CD4-positive, CD25-positive, alpha-beta regulatory T cell (primary cell): ENCODE data around the gene ITCH. TPM values are rescaled to one million over a fixed set of nuclear protein-coding genes. Genes with fewer than 3 reads are reported as not detected.
A peak's percentile ranks its signal among the peaks of the same experiment; 100 is the strongest.

Experiments used
- ATAC-seq, 2 donors: fragments of 150-1000 bp; cut with Tn5 transposase; one replicate each; pipeline ENCODE4 v1.10.0; 2021; ENCODE audit warnings: low read depth in 2 of 2, moderate number of reproducible peaks in 2 of 2, moderate library complexity in 1 of 2
- DNase-seq, 3 donors: peaks; one replicate each; pipeline versions ENCODE4 v3.0.0 to v3.0.0-alpha.2; 2012 to 2022; ENCODE audit warnings: mixed read lengths in 1 of 3
- H3K27ac ChIP-seq: one replicate; pipeline ENCODE4 v1.7.0; 2013; ENCODE audit warnings: mild to moderate bottlenecking, low read length; ENCODE audit not compliant: insufficient read depth, poor library complexity, severe bottlenecking
- H3K27me3 ChIP-seq: one replicate; pipeline ENCODE4 v1.7.0; 2013; ENCODE audit warnings: low read length; ENCODE audit not compliant: control insufficient read depth, insufficient read depth
- H3K36me3 ChIP-seq: one replicate; pipeline ENCODE4 v1.7.0; 2013; ENCODE audit warnings: mild to moderate bottlenecking, low read length, moderate library complexity; ENCODE audit not compliant: control insufficient read depth, insufficient read depth
- H3K4me1 ChIP-seq: 2 replicates; pipeline ENCODE4 v1.7.0; 2013; ENCODE audit warnings: mild to moderate bottlenecking, low read length; ENCODE audit not compliant: insufficient read depth, control insufficient read depth, poor library complexity, severe bottlenecking
- H3K4me3 ChIP-seq: one replicate; pipeline ENCODE4 v1.7.0; 2013; ENCODE audit warnings: low read depth, mild to moderate bottlenecking, low read length, moderate library complexity
- H3K9me3 ChIP-seq, 2 experiments: 1 replicate in 1 of 2; 2 replicates in 1 of 2; pipeline ENCODE4 v1.7.0; 2013; ENCODE audit warnings: low read length in 2 of 2, mild to moderate bottlenecking in 1 of 2, moderate library complexity in 1 of 2; ENCODE audit not compliant: control insufficient read depth in 2 of 2
- H3K27ac Mint-ChIP-seq, 3 donors: one replicate each; pipeline ENCODE4 v1.8.0; 2020 to 2022; ENCODE audit warnings: mild to moderate bottlenecking in 3 of 3, mixed read lengths in 3 of 3, moderate library complexity in 2 of 3
- H3K27me3 Mint-ChIP-seq: one replicate; pipeline ENCODE4 v1.8.0; 2022; ENCODE audit warnings: mild to moderate bottlenecking, mixed read lengths
- H3K36me3 Mint-ChIP-seq: one replicate; pipeline ENCODE4 v1.8.0; 2020; ENCODE audit warnings: mixed read lengths
- H3K4me1 Mint-ChIP-seq, 4 donors: one replicate each; pipeline ENCODE4 v1.8.0; 2020 to 2022; ENCODE audit warnings: mixed read lengths in 4 of 4, mild to moderate bottlenecking in 1 of 4
- H3K4me3 Mint-ChIP-seq, 4 donors: one replicate each; pipeline ENCODE4 v1.8.0; 2020 to 2022; ENCODE audit warnings: mild to moderate bottlenecking in 4 of 4, mixed read lengths in 4 of 4, moderate library complexity in 3 of 4
- H3K9me3 Mint-ChIP-seq, 7 donors: one replicate each; pipeline ENCODE4 v1.8.0; 2020 to 2022; ENCODE audit warnings: mixed read lengths in 7 of 7, mild to moderate bottlenecking in 3 of 7, moderate library complexity in 2 of 7
- polyA plus RNA-seq, 4 donors: library from polyadenylated mRNA; unstranded; fragments of 300-500 nt; fragmentation: Illumina TruSeq; gene quantifications; one replicate each; pipeline ENCODE4 v1.2.3, GENCODE V29; 2021
- total RNA-seq: library from RNA; stranded (reverse); gene quantifications from one replicate; pipeline ENCODE4 v1.2.3, GENCODE V29; 2022

ITCH gene
- total and polyA plus RNA-seq, 5 donors from 2014 or later = 12.4 to 58.1 (median 15.1) TPM

GRCh38 chr20:34529742-34530141 lies 166.7 kb downstream of the ITCH start:
- ATAC-seq (no peak), DNase-seq (no peak)
- H3K27ac ChIP-seq = no peak overlapping the region
- no peaks in the 10 kb centered on the region for H3K27me3 Mint-ChIP-seq
- H3K27me3 ChIP-seq = no peaks in the 10 kb centered on the region
- no peaks in the 10 kb centered on the region for H3K9me3 Mint-ChIP-seq
- H3K36me3 Mint-ChIP-seq = peaks cover 35% of the 10 kb centered on the region
- H3K4me1 ChIP-seq = no peaks in the 10 kb centered on the region
- no peaks in the 10 kb centered on the region for H3K9me3 ChIP-seq
- H3K36me3 ChIP-seq = peaks cover 87% of the 10 kb centered on the region
- no peak overlapping the region for H3K4me3 ChIP-seq
- peaks cover 0 to 17% (median 11%) of the 10 kb centered on the region in 4 donors for H3K4me1 Mint-ChIP-seq
- H3K4me3 Mint-ChIP-seq = no peak overlapping the region
- H3K27ac Mint-ChIP-seq = no peak overlapping the region

- Mint-ChIP-seq H3K4me3 (no peak overlapping the region), H3K27me3 (no peaks in the 10 kb centered on the region), H3K27ac (peak overlapping the region in 1 of 3 donors; percentile 88), H3K4me1 (peaks cover 0 to 15% (median 9%) of the 10 kb centered on the region in 4 donors), H3K36me3 (peaks cover 38% of the 10 kb centered on the region), H3K9me3 (no peaks in the 10 kb centered on the region)
- no peak for DNase-seq
- Histone ChIP-seq H3K4me1 (no peaks in the 10 kb centered on the region), H3K36me3 (peaks cover 88% of the 10 kb centered on the region), H3K27me3 (no peaks in the 10 kb centered on the region), H3K27ac (no peak overlapping the region), H3K4me3 (no peak overlapping the region), H3K9me3 (no peaks in the 10 kb centered on the region)
- no peak for ATAC-seq
Measured at GRCh38 chr20:34530342-34530741, 167.3 kb downstream of the ITCH start.

GRCh38 chr20:34531608-34532265 lies 168.7 kb downstream of the ITCH start:
- Mint-ChIP-seq H3K27me3 (no peaks in the 10 kb centered on the region), H3K9me3 (no peaks in the 10 kb centered on the region), H3K27ac (peak overlapping the region in 1 of 3 donors; percentile 17), H3K4me3 (no peak overlapping the region), H3K36me3 (peaks cover 37% of the 10 kb centered on the region), H3K4me1 (peaks cover 0 to 13% (median 7%) of the 10 kb centered on the region in 4 donors)
- Histone ChIP-seq H3K9me3 (no peaks in the 10 kb centered on the region), H3K4me3 (no peak overlapping the region), H3K27ac (no peak overlapping the region), H3K36me3 (peaks cover 87% of the 10 kb centered on the region), H3K27me3 (no peaks in the 10 kb centered on the region), H3K4me1 (no peaks in the 10 kb centered on the region)
- ATAC-seq (no peak), DNase-seq (no peak)

DNA sequence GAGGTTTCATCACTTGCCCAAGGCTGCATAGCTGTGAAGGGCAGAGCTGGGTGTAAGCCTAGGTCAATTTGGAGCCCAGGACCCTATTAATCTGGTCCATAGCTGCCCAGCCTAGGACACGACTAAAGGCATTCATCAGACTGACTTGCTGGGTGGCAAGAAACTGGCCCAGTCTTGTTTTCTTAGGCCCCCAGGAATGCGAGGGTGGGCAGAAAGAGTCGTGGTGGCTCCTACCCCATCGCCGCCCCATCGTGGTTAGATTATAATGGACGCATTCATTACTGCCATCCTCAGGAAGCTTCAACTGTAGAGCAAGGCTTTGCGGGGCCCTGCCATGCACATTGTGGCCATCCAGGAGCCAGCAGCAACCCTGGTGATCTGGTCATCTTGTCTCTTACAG lies 169.2 kb downstream of the ITCH start:
- Histone ChIP-seq H3K4me3 (no peak overlapping the region), H3K27ac (no peak overlapping the region), H3K9me3 (no peaks in the 10 kb centered on the region), H3K36me3 (peaks cover 87% of the 10 kb centered on the region), H3K27me3 (no peaks in the 10 kb centered on the region), H3K4me1 (no peaks in the 10 kb centered on the region)
- H3K36me3 Mint-ChIP-seq = peaks cover 41% of the 10 kb centered on the region
- no peaks in the 10 kb centered on the region for H3K27me3 Mint-ChIP-seq
- DNase-seq = no peak
- no peak overlapping the region for H3K27ac Mint-ChIP-seq
- no peak for ATAC-seq
- peaks cover 0 to 16% (median 9%) of the 10 kb centered on the region in 4 donors for H3K4me1 Mint-ChIP-seq
- H3K4me3 Mint-ChIP-seq = no peak overlapping the region
- no peaks in the 10 kb centered on the region for H3K9me3 Mint-ChIP-seq

DNA sequence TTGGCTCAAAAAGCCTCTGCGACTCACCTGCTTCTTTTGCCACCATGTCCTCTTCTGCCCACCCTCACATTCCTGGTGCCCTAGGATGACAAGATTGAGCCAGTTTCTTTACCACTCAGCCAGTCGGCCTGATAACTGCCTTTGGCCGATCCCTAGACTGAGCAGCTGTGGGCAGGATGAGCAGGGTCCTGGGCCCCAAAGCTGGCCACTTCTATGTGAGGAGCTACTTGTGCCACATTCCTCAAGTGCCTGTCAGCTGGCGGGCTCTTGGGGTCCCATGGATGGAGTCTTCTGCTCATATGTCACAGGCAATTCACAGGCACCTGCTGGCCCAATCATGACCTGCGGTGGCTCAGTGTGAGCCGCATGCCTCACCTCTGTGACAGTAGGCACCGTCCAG lies 169.7 kb downstream of the ITCH start:
- Histone ChIP-seq H3K4me3 (no peak overlapping the region), H3K36me3 (peaks cover 85% of the 10 kb centered on the region), H3K4me1 (no peaks in the 10 kb centered on the region), H3K27ac (no peak overlapping the region), H3K9me3 (no peaks in the 10 kb centered on the region), H3K27me3 (no peaks in the 10 kb centered on the region)
- H3K4me3 Mint-ChIP-seq = no peak overlapping the region
- no peaks in the 10 kb centered on the region for H3K9me3 Mint-ChIP-seq
- ATAC-seq = no peak
- DNase-seq = no peak
- peaks cover 42% of the 10 kb centered on the region for H3K36me3 Mint-ChIP-seq
- no peaks in the 10 kb centered on the region for H3K27me3 Mint-ChIP-seq
- no peak overlapping the region for H3K27ac Mint-ChIP-seq
- H3K4me1 Mint-ChIP-seq = peaks cover 0 to 16% (median 10%) of the 10 kb centered on the region in 4 donors

GRCh38 chr20:34534391-34535165 lies 171.5 kb downstream of the ITCH start:
- Histone ChIP-seq H3K36me3 (peaks cover 75% of the 10 kb centered on the region), H3K4me3 (no peak overlapping the region), H3K27ac (no peak overlapping the region), H3K9me3 (no peaks in the 10 kb centered on the region), H3K27me3 (no peaks in the 10 kb centered on the region), H3K4me1 (no peaks in the 10 kb centered on the region)
- H3K4me1 Mint-ChIP-seq = peaks cover 0 to 23% (median 13%) of the 10 kb centered on the region in 4 donors
- no peaks in the 10 kb centered on the region for H3K27me3 Mint-ChIP-seq
- no peak for ATAC-seq
- DNase-seq = no peak
- H3K4me3 Mint-ChIP-seq = no peak overlapping the region
- no peaks in the 10 kb centered on the region for H3K9me3 Mint-ChIP-seq
- H3K27ac Mint-ChIP-seq = peak overlapping the region in 1 of 3 donors; percentile 75
- peaks cover 42% of the 10 kb centered on the region for H3K36me3 Mint-ChIP-seq

DNA sequence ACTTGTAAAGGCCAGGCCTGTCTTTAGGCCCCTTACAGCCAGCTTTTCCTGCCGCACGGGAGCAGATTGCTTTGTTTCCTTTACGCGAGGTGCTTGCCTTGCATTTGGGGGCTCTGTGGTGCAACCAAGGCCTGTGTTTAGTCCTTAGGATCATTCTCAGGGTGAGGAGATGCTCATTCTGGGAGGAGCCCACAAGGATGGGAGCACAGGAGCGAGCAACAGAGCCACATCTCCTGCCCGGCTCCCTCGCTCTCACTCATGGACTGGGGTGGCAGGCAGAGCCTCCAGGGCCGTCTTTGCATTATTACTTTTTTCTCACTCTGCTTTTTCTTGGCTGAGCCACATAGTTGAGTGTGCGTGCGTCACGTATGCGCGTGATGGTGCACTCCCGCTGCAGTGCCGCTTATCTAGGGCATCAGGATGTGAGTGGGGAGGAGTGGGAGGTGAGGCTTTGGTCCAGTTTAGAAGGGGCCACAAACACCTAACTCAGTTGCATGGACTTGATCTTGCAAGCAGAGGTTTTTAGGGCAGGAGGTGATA lies 172.3 kb downstream of the ITCH start:
- H3K4me3 Mint-ChIP-seq = no peak overlapping the region
- H3K27ac ChIP-seq = no peak overlapping the region
- H3K27me3 ChIP-seq = no peaks in the 10 kb centered on the region
- no peak overlapping the region for H3K4me3 ChIP-seq
- no peak for ATAC-seq
- H3K4me1 Mint-ChIP-seq = peaks cover 0 to 25% (median 14%) of the 10 kb centered on the region in 4 donors
- H3K9me3 ChIP-seq = no peaks in the 10 kb centered on the region
- peaks cover 4% of the 10 kb centered on the region for H3K4me1 ChIP-seq
- H3K27me3 Mint-ChIP-seq = no peaks in the 10 kb centered on the region
- peak overlapping the region in 2 of 3 donors; percentile 38 to 57 for H3K27ac Mint-ChIP-seq
- H3K9me3 Mint-ChIP-seq = no peaks in the 10 kb centered on the region
- H3K36me3 ChIP-seq = peaks cover 73% of the 10 kb centered on the region
- peaks cover 38% of the 10 kb centered on the region for H3K36me3 Mint-ChIP-seq
- no peak for DNase-seq
